Measurements from ENCODE around the gene ST6GALNAC3. TPM values are rescaled to one million over a fixed set of nuclear protein-coding genes. Genes with fewer than 3 reads are reported as not detected.

ST6GALNAC3 gene
- polyA plus RNA-seq, 2 of the 4 experiments (the other 2 are of a cell fraction), result 1.1 to 1.2 TPM

DNA sequence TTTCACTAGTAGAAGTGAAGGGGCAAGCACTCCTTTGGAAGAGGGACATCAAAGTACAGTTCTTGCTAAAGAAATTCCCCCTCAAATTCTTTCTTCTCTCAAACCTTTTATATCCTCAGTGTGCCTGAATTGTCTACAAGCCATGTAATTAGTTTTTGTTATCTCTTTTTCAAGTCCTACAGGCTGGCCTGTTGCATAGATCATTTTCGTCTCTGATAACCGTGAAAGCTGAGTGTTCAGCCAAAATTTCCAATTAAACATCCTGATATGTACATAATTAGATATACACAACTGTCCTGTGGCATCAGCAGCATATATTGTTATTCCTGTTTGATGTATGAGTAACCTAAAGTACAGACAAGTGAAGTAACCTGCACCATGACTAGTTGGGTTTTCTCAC lies 417.2 kb downstream of the ST6GALNAC3 start:
- ChIA-PET CTCF (no interaction called here), POLR2A (no interaction called here)
- Histone ChIP-seq H3K4me2 (no peak overlapping the region), H3K9me3 (no peaks in the 10 kb centered on the region), H3K4me3 (no peak overlapping the region), H3K4me1 (no peaks in the 10 kb centered on the region), H3K27ac (no peak overlapping the region)
- WGBS (ENCODE audit: missing lambda C conversion rate), result 20% methylated on average over 2 of the region's 2 CpGs
- no peak for ATAC-seq
- no peak for DNase-seq (ENCODE audit: low read depth in 1 of 2, low spot score in 1 of 2)
- TF ChIP-seq CEBPB (IDR thresholded peaks at IDR 0.05) (no peak), RFX5 (IDR thresholded peaks at IDR 0.05) (no peak), RNF2 (IDR thresholded peaks at IDR 0.05; ENCODE audit: borderline replicate concordance, low read depth) (no peak), ESRRA (IDR thresholded peaks at IDR 0.05; ENCODE audit: borderline replicate concordance, low read length) (no peak), HOXB5 (CRISPR knock-in tag; IDR thresholded peaks at IDR 0.05) (no peak), TP53 (CRISPR knock-in tag; IDR thresholded peaks at IDR 0.05) (no peak), HDAC2 (IDR thresholded peaks at IDR 0.05) (no peak), ZNF302 (CRISPR knock-in tag; IDR thresholded peaks at IDR 0.05) (no peak), RAD21 (conservative IDR thresholded peaks at IDR 0.05 in 1 of 2, IDR thresholded peaks at IDR 0.05 in 1 of 2) (no peak), RARB (CRISPR knock-in tag; IDR thresholded peaks at IDR 0.05) (no peak), MAZ (IDR thresholded peaks at IDR 0.05; ENCODE audit: borderline replicate concordance, low read depth, low read length) (no peak), HOXB13 (CRISPR knock-in tag; IDR thresholded peaks at IDR 0.05; ENCODE audit: low read depth) (no peak), FOSL2 (IDR thresholded peaks at IDR 0.05) (no peak), FOSL2 (CRISPR knock-in tag; IDR thresholded peaks at IDR 0.05) (no peak), SMC3 (IDR thresholded peaks at IDR 0.05) (no peak), GATA3 (IDR thresholded peaks at IDR 0.05; ENCODE audit: borderline replicate concordance) (no peak), PHF8 (IDR thresholded peaks at IDR 0.05; ENCODE audit: borderline replicate concordance, low read depth) (no peak)
- TF ChIP-seq, protein P1, sequence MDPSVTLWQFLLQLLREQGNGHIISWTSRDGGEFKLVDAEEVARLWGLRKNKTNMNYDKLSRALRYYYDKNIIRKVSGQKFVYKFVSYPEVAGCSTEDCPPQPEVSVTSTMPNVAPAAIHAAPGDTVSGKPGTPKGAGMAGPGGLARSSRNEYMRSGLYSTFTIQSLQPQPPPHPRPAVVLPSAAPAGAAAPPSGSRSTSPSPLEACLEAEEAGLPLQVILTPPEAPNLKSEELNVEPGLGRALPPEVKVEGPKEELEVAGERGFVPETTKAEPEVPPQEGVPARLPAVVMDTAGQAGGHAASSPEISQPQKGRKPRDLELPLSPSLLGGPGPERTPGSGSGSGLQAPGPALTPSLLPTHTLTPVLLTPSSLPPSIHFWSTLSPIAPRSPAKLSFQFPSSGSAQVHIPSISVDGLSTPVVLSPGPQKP (IDR thresholded peaks at IDR 0.05; ENCODE audit: low read depth, low read length), result no peak
- TF ChIP-seq, protein P2, sequence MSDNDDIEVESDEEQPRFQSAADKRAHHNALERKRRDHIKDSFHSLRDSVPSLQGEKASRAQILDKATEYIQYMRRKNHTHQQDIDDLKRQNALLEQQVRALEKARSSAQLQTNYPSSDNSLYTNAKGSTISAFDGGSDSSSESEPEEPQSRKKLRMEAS (IDR thresholded peaks at IDR 0.05), result no peak
- no peak for FAIRE-seq

DNA sequence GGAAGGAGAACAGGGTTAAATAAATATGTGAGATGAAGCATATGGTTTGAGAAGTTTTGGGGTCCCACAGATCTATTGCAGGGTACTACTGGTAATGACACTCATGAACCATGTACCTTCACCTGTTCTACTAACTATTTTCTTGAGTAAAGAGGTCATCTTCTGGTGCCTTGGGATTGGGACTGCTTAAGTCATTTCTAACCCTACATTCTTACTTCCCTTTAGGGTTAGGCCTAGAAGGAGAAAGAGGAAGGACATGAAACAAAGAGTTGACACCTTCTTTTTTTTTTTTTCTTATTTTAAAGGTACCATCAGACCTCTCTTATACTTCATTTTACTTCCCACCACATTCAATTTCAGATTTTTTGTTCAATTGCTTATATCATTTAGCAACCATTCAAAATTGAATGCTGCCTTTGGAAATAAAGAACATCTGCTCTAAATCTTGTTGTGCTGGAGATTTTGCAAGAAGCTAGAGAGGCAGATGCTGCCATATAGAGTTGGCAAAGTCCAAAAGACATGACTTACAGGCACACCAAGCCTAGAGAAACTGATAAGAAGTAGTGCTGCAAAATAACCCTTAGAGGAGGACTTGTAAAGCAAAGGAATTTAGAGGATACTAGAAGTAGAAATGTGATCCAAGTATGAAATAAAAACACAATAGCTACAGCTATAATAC lies 418.3 kb downstream of the ST6GALNAC3 start:
- DNase-seq (ENCODE audit: low read depth in 1 of 2, low spot score in 1 of 2) (no peak), ATAC-seq (no peak), FAIRE-seq (no peak)
- no peaks in the 10 kb centered on the region for H3K4me1 ChIP-seq
- no peak overlapping the region for H3K27ac ChIP-seq
- no peak overlapping the region for H3K4me3 ChIP-seq
- CTCF ChIA-PET, result no interaction called here
- no peak overlapping the region for H3K4me2 ChIP-seq
- no peaks in the 10 kb centered on the region for H3K9me3 ChIP-seq
- POLR2A ChIA-PET, result no interaction called here
- TF ChIP-seq CEBPB (IDR thresholded peaks at IDR 0.05) (no peak), CBX8 (IDR thresholded peaks at IDR 0.05) (no peak), MYC (IDR thresholded peaks at IDR 0.05; ENCODE audit: borderline replicate concordance, low read length) (no peak), MAFK (IDR thresholded peaks at IDR 0.05; ENCODE audit: partially characterized antibody) (no peak), SMC3 (IDR thresholded peaks at IDR 0.05) (no peak), KDM5A (IDR thresholded peaks at IDR 0.05) (no peak), ZSCAN20 (CRISPR knock-in tag; IDR thresholded peaks at IDR 0.05) (no peak), RAD21 (conservative IDR thresholded peaks at IDR 0.05 in 1 of 2, IDR thresholded peaks at IDR 0.05 in 1 of 2) (no peak), KDM1A (IDR thresholded peaks at IDR 0.05; ENCODE audit: low read depth) (no peak)
- TF ChIP-seq, protein P3, sequence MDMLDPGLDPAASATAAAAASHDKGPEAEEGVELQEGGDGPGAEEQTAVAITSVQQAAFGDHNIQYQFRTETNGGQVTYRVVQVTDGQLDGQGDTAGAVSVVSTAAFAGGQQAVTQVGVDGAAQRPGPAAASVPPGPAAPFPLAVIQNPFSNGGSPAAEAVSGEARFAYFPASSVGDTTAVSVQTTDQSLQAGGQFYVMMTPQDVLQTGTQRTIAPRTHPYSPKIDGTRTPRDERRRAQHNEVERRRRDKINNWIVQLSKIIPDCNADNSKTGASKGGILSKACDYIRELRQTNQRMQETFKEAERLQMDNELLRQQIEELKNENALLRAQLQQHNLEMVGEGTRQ (IDR thresholded peaks at IDR 0.05), result no peak

All from A549 (cell line).